GM21423 (cell line): ENCODE results near the gene CDKN3.
"Not testable (repeated sequence)": the region's sequence is repeated elsewhere in the genome, so short reads cannot be mapped to it uniquely, and the experiment has no call there.

ENCODE experiments used
- ATAC-seq: cut with Tn5 transposase; IDR thresholded peaks from one replicate; pipeline ENCODE4 v1.9.1; 2021; ENCODE audit warnings: mild to moderate bottlenecking, moderate library complexity; ENCODE audit not compliant: unreplicated experiment

The CDKN3 gene

GRCh38 chr14:54453990-54454389, 57.2 kb downstream of the CDKN3 start:
- not testable (repeated sequence) for ATAC-seq

DNA sequence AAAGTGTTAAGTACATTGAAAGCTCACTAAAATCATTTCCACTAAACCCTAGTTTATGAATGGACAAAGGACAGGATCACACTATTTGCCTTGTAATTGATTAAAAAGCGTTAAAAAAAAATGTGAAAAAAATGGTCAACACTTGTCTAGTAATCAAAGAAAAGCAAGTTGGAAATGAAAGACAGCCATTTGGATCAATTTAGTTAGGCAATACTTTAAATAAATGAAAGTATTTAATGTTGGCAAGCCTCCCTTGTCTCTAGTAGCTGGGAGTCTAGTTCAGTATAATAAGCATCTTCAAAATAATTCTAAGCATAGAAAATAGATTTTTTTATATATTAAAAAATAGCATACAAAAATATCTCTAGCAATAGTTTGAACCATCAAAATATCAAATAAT, 58.6 kb downstream of the CDKN3 start:
- no peak for ATAC-seq

DNA sequence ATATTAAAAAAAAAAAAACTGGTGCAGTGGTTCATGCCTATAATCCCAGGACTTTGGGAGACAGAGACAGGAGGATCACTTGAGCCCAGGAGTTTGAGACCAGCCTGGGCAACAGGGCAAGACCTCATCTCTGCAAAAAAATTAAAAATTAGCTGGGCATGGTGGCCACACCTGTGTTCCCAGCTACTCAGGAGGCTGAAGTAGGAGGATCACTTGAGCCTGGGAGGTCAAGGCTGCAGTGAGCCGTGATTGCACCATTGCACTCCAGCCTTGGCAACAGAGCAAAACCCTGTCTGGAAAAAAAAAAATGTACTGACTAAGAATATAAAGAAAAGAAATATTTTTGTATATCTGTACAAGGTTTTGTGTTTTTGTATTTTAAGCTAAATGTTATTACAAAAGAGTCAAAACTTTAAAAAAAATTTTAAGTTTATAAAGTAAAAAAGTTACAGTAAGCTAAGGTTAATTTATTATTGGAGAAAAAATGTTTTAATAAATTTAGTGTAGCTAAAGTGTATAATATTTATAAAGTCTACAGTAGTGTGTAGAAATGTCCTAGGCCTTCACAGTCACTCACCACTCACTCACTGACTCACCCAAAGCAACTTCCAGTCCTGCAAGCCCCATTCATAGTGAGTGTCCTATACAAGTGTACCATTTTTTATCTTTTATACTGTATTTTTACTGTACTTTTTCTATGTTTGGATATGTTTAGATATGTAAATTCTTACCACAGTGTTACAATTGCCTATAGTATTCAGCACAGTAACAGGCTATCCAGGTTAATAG, 60.2 kb downstream of the CDKN3 start:
- not testable (repeated sequence) for ATAC-seq

GRCh38 chr14:54457609-54457996, 60.8 kb downstream of the CDKN3 start:
- no peak for ATAC-seq

GRCh38 chr14:54458536-54458935, 61.7 kb downstream of the CDKN3 start:
- ATAC-seq: not testable (repeated sequence)

GRCh38 chr14:54459106-54459505, 62.3 kb downstream of the CDKN3 start:
- ATAC-seq: no peak

- ATAC-seq: no peak
Measured at GRCh38 chr14:54462048-54462447, 65.2 kb downstream of the CDKN3 start.

GRCh38 chr14:54465654-54466053, 68.8 kb downstream of the CDKN3 start:
- no peak for ATAC-seq

DNA sequence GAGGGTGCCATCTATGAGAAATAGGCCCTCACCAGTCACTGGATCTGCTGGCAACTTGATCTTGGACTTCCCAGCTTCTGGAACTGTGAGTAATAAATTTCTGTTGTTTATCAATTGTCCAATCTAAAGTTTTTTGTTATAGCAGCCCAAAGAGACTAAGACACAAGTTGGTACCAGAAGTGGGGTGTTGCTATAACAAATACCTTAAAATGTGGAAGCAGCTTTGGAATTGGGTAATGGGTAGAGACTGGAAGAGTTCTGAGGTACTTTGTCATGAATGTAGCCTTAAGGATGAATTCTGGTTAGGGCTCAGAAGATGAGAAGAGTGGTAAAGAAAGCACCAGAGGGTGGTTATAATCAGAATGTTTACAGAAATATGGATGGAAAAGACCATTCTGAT, 70.5 kb downstream of the CDKN3 start:
- no peak for ATAC-seq
